Panc1 (cell line): ENCODE measurements around the gene TRIM54.

ENCODE experiments used
- CTCF ChIP-seq: fragments of 450-650 bp; IDR thresholded peaks from 2 replicates; pipeline ENCODE4 v1.5.1; 2017; ENCODE audit warnings: mild to moderate bottlenecking
- POLR2AphosphoS5 ChIP-seq: IDR thresholded peaks from 2 replicates; pipeline ENCODE4 v1.6.1; 2012; ENCODE audit warnings: mild to moderate bottlenecking, low read depth, low read length, moderate library complexity
- REST ChIP-seq, 2 experiments: IDR thresholded peaks; 2 replicates each; pipeline ENCODE4 v1.6.1; 2011 to 2012; ENCODE audit warnings: low read depth in 2 of 2, control low read depth in 1 of 2, low read length in 1 of 2, mild to moderate bottlenecking in 1 of 2, moderate library complexity in 1 of 2; ENCODE audit not compliant: insufficient read depth in 1 of 2
- SIN3A ChIP-seq: IDR thresholded peaks from 2 replicates; pipeline ENCODE4 v1.6.1; 2012; ENCODE audit warnings: low read depth, mild to moderate bottlenecking, low read length, moderate library complexity, borderline replicate concordance; ENCODE audit not compliant: insufficient read depth
- TCF7L2 ChIP-seq: IDR thresholded peaks from 2 replicates; pipeline ENCODE4 v1.6.1; 2011; ENCODE audit warnings: mild to moderate bottlenecking, low read depth, low read length, inconsistent platforms

- TF ChIP-seq CTCF, result no peak
- TF ChIP-seq POLR2AphosphoS5, result no peak
- no peak for TF ChIP-seq REST (IDR thresholded peaks at IDR 0.05; ENCODE audit: insufficient read depth in 1 of 2, low read depth in 2 of 2, low read length in 1 of 2)
- no peak for TF ChIP-seq SIN3A
- no peak for TF ChIP-seq TCF7L2
Observed at GRCh38 chr2:27280826-27281225, 1.4 kb upstream of the TRIM54 start.
